Measurements from ENCODE around the gene FSTL4.
A peak's percentile ranks its signal among the peaks of the same experiment; 100 is the strongest.

FSTL4 gene

DNA sequence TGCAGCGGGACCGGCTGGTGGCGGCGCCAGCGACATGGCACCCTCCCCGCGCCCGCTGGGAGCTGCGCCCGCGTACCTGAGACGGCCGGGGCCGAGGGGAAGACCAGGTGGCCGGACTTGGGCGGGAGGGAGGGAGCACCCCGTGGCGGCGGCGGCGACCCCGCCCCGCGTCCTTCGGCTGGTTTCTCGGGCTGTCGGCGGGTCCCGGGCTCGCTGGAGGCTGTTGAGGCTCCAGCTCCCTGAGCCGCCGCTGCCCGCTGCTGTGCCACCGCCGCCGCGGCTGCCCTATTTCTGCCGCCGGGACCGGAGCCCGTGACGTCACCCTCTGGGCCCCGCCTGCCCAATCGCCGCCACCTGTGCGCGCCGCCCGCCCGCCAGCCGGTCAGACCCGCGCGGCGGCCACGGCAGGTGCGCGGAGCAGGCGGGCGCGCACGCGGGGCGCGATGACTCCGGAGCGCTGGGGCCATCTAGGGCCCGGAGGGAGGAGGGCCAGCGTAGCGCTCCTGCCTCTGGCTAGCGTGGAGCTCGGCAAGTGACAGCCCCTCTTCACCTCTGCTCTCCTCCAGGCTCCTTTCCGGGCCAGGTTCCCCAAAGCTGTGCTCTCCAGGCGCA lies at the start of gene FSTL4:
Gene FSTL4 (minus strand): TSS at position 293 of the 612 bp plus-strand sequence.
- DNase-seq (ENCODE audit: low spot score) = no peak

- no peak for DNase-seq (ENCODE audit: low spot score)
These were observed 49.0 kb upstream of the FSTL4 start for GRCh38 chr5:133661389-133661788.

DNA sequence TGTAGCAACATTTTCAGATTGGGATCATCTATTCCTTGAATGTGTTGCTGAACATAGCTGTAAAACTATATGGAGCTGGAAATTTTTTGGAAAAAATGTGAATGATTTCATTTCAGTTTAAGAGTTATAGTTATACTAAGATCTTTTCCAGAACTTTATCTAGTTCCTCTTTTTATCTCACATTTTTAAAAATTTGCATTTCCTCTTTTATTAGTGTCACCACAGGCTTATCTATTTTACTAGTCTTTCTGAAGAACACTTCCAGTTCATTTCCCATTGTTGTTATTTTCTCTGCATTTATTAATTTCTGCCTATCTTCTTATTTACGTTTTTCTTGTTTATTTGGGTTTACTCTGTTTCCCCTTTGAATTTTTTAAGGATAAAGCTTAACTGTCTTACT lies 46.0 kb upstream of the FSTL4 start:
- DNase-seq (ENCODE audit: low spot score) = no peak

DNA sequence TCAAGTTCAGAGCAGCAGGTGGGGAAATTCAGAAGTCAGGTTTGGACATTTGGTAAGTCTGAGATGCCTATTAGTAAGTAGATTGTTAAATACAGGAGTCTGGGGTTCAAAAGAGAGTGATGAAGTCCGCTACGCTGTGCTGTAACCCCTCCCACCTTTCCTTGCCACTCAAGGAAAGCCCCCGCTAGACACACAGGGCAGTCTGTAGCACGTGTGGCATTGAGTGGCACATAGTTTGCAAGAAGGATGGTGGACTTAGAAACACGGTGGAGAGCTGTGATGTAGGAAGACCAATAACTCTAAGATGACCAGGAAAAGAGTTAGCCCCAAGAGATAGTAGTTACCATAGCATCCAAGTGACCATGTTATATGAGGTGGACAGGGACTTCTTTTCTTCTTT lies 44.7 kb upstream of the FSTL4 start:
- no peak for DNase-seq (ENCODE audit: low spot score)

GRCh38 chr5:133655966-133656365 lies 43.6 kb upstream of the FSTL4 start:
- DNase-seq (ENCODE audit: low spot score) = no peak

- no peak for DNase-seq (ENCODE audit: low spot score)
These were observed 41.4 kb upstream of the FSTL4 start for GRCh38 chr5:133653760-133654049.

GRCh38 chr5:133652951-133653759 lies 40.8 kb upstream of the FSTL4 start:
- no peak for DNase-seq (ENCODE audit: low spot score)

DNA sequence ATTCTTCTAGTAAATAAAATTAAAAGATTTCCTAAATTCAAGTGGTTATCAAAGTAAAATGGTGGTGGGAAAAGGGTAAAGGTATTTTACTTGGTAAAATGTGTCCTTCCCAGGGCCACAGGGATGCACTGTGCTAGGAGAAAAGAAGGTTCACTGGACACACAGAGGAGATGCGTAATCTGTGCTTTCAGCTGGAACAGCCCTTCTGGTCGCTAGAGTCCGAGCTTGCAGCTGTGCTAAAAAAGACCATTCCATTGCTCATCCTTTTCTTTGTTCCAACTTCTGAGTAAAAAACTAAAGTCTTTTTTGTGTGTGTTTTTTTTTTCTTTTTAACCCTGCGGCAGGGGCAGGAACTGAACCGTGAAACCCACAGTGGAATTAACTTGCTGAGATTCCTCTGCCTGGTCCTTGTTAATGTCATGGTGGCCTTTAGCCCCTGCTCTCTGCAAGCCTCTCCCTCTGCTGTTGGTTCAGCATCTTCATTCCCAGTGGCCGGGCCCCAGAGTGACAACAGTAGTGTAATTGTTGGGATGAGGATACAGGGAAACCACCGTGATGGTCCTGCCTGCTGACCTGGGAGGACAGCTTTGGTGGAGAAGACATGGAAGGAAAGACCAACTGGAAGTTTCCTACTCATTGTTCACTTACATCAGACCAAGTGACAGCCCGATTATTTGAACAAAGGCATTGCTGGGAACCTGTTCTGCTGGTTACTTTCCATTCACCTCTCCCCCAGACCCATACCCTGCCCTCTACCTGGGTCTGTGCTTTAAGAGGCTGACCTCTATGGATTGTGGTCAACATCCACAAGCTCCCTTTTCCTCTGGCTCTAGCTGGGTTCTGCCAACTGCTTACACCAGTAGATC lies 31.9 kb upstream of the FSTL4 start:
- no peak for DNase-seq (ENCODE audit: low spot score)

GRCh38 chr5:133643365-133643764 lies 31.0 kb upstream of the FSTL4 start:
- DNase-seq (ENCODE audit: low spot score) = no peak

- no peak for DNase-seq (ENCODE audit: low spot score)
These were observed 29.9 kb upstream of the FSTL4 start for GRCh38 chr5:133642153-133642722.

- no peak for DNase-seq (ENCODE audit: low spot score)
These were observed 29.3 kb upstream of the FSTL4 start for GRCh38 chr5:133641683-133642082.

DNA sequence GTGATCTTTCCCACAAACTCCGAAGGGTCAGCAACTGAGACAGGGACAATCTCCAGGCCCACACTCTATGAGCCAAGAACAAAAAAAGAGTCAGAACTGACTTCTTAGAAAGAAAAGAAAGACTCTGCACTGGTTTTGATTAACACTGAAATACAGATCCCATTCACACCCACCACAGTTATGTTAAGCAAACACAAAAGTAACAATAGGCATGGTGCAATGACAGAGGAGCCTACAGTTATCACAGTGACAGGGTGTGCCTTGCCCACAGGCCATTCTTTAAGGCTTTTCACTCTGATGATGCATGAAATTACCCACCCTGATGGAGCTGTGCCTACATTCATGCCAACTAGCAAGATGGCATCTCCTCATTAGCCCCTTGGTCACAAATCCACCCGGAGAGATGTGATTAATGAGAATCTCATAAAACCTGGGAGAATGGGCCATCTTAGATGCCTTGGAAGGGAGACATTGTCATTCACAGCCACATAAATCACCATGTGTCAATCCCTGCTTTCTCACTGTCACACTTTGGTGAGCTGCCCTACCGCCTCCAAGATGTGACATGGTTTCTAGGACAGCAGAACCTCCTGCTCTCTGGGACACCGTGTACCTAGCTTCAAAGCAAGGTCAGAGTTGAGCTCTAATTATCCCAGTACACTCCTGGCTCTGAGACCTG lies 27.6 kb upstream of the FSTL4 start:
- DNase-seq (ENCODE audit: low spot score) = no peak

GRCh38 chr5:133638436-133638835 lies 26.1 kb upstream of the FSTL4 start:
- no peak for DNase-seq (ENCODE audit: low spot score)

DNA sequence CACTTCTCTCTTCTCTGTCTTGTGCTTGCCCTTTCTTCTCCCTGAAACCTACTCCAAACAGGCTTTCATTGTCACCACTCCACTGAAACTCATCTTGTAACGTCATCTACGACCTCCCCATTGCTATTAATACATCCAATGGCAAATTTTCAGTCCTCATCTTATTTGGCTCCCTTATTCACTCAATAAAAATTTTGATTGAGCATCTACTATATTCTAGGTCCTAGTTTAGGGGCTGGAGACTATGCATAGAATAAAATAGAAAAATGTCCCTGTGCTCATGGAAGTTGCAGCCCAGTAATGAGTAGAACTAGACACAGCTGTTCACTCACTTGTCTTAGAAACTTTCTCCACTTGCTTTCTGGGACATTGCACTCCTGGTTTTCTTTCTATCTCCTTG lies 24.9 kb upstream of the FSTL4 start:
- DNase-seq (ENCODE audit: low spot score) = no peak

- DNase-seq (ENCODE audit: low spot score) = peak; percentile 56
These were observed 22.7 kb upstream of the FSTL4 start for GRCh38 chr5:133635051-133635450.

DNA sequence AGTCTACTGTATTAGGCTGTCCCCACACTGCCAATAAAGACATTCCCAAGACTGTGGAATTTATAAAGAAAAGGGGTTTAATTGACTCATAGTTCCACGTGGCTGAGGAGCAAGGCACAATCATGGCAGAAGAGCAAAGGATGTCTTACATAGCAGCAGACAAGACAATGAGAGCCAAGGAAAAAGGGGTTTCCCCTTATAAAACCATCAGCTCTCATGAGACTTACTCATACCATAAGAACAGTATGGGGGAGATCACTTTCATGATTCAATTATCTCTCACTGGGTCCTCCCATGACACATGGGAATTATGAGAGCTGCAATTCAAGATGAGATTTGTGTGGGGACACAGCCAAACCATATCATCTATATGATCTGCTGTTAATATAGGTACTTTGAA lies 14.8 kb upstream of the FSTL4 start:
- no peak for DNase-seq (ENCODE audit: low spot score)

DNA sequence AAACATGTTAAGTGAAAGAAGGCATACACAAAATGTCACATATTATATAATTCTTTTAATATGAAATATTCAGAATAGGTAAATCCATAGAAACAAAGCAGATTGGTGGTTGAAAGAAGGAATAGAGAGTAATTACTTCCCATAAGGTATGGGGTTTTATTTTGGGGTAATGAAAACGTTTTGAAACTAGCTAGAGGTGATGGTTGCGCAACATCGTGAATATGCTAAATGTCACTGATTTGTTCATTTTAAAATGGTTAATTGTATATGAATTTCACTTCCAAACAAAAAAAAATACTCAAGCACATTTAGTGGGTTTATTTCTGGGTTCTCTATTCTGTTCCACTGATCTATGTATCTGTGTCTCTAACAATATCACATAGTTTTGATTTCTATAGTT lies 12.0 kb upstream of the FSTL4 start:
- no peak for DNase-seq (ENCODE audit: low spot score)

DNA sequence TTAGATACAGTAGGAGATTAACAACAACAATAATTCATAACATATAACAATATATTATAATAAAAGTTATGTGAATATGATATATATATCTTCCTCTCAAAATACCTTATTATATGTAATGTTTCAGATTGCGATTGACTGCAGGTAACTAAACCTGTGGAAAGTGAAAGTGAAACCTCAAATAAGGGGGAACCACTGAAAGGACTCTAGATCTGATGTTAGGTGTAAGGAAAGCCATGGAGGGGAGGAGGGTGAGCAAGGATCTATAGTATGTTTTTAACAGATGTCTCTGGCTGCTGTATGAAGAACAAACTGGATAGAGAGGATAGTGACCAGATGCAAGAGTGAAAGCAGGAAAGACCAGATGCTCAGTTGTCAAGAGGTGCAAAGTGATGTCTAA lies 5.8 kb upstream of the FSTL4 start:
- no peak for DNase-seq (ENCODE audit: low spot score)

DNA sequence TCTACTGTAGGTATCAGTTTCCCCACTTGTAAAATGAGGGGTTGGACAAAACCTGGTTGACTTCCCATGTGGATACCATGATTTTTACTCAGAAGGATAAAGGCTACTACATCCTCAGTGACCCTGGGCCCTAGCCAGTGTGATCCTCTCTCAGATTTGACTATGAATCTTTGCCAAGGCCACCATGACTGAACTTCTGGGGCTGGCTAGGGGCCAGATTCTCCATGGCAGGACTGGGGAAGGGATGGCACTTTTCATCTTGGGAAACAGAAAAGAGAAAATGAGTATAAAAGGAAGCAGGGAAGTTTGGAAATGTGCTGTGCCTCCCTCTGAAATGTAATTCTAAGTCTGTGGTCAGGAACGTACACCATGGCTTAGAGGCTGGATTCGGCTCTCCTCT lies 1.4 kb upstream of the FSTL4 start:
- no peak for DNase-seq (ENCODE audit: low spot score)

- no peak for DNase-seq (ENCODE audit: low spot score)
These were observed 843 bp upstream of the FSTL4 start for GRCh38 chr5:133613184-133613583.

DNA sequence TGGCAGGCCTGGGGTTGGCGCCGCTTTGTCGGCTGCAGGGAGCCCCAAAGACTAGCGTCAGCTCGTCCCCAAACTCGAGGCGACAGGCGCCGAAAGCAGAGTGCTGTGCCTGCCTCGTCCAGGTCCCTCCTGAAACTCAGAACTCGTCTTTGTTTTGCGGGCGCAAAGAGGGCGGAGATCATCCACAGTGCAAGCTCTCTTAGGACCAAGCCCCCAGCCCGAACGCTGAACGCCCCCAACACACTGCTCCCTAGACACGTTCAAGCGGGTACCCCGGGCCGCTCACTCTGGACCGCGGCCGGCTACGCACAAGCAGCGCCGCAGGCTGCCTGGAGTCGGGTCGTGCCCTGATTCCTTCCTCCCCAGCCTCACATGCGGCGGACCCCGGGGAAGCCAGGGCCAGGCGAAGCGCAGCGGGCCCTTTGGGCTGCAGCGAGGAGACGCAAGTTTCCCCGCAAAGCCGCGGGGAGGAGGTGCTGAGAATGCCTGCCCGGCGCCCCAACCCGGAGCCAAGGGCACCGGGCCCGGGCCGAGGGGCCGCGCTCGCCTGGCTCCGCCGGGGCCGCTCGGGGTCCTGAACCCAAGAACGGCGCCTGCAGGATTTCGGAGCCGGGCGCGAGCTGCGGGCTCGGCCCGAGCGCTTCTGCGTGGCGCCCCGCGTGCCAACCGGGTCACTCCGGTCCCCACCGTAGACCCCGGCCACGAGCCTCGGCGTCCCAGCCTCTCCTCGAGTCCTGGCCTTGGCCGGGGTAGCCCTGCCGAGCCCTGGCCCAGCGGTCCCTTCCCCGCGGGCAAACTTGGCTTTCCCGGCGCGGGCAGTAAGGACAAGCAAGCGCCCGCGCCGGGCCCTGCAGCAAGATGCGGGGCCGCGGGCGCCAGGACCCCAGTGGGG lies 738 bp downstream of the FSTL4 start:
- no peak for DNase-seq (ENCODE audit: low spot score)
